Lower lobe of right lung (tissue), 2 donors: ENCODE measurements around the gene KTN1. TPM values are rescaled to one million over a fixed set of nuclear protein-coding genes. Genes with fewer than 3 reads are reported as not detected.

Source experiments
- ATAC-seq, 2 donors: fragments of 200-7000 bp; cut with Tn5 transposase; one replicate each; pipeline ENCODE4 v1.9.1; 2020 to 2022; ENCODE audit warnings: mild to moderate bottlenecking in 2 of 2, moderate library complexity in 2 of 2
- DNase-seq: peaks from one replicate; pipeline ENCODE4 v3.0.0-alpha.2; 2020
- H3K27ac ChIP-seq: fragments of 200-600 bp; one replicate; pipeline ENCODE4 v1.8.0; 2022
- H3K27me3 ChIP-seq: fragments of 200-600 bp; one replicate; pipeline ENCODE4 v1.8.0; 2022; ENCODE audit warnings: low read depth
- H3K36me3 ChIP-seq: fragments of 200-600 bp; one replicate; pipeline ENCODE4 v1.8.0; 2022; ENCODE audit warnings: mild to moderate bottlenecking
- H3K4me1 ChIP-seq: fragments of 200-600 bp; one replicate; pipeline ENCODE4 v1.8.0; 2022
- H3K4me3 ChIP-seq: fragments of 200-600 bp; one replicate; pipeline ENCODE4 v1.8.0; 2022; ENCODE audit warnings: mild to moderate bottlenecking
- H3K9me3 ChIP-seq: fragments of 200-600 bp; one replicate; pipeline ENCODE4 v1.8.0; 2022
- CTCF ChIP-seq: fragments of 200-600 bp; IDR thresholded peaks from one replicate; pipeline ENCODE4 v1.8.0; 2022; ENCODE audit warnings: antibody characterized with exemption, mild to moderate bottlenecking
- intact Hi-C: fragments of 100-400 bp; cut with DNase I; formaldehyde crosslinking; loops from one replicate; pipeline ENCODE4 v1.11.0; 2022
- total RNA-seq: library from RNA; stranded (reverse); fragmentation: NEBNext Ultra II Directional; extraction: Animal tissue kit (Norgen Biotek cat#: 25700); gene quantifications from one replicate; pipeline ENCODE4 v1.2.1, GENCODE V29; 2021
- donor health status: DM: no; HTN: yes; CAD: no; lungs with severe emphysema.

KTN1 gene
- total RNA-seq, 1 donor from 2014 or later = 164 TPM

- intact Hi-C loops = no loop called here
- Histone ChIP-seq H3K4me3 (no peak overlapping the region), H3K27ac (no peak overlapping the region), H3K4me1 (no peaks in the 10 kb centered on the region), H3K27me3 (no peaks in the 10 kb centered on the region), H3K36me3 (peaks cover 42% of the 10 kb centered on the region), H3K9me3 (no peaks in the 10 kb centered on the region)
- ATAC-seq (no peak), DNase-seq (no peak)
- TF ChIP-seq CTCF = no peak
Observed at GRCh38 chr14:55686713-55687112, 106.7 kb downstream of the KTN1 start.

- no peaks in the 10 kb centered on the region for H3K27me3 ChIP-seq
- no peak overlapping the region for H3K4me3 ChIP-seq
- no peaks in the 10 kb centered on the region for H3K9me3 ChIP-seq
- no peak for TF ChIP-seq CTCF
- peaks cover 23% of the 10 kb centered on the region for H3K36me3 ChIP-seq
- no peak overlapping the region for H3K27ac ChIP-seq
- intact Hi-C loops = no loop called here
- ATAC-seq (no peak), DNase-seq (no peak)
- no peaks in the 10 kb centered on the region for H3K4me1 ChIP-seq
Observed at GRCh38 chr14:55688566-55688965, 108.6 kb downstream of the KTN1 start.

GRCh38 chr14:55689981-55690871 lies 110.2 kb downstream of the KTN1 start:
- Histone ChIP-seq H3K27ac (no peak overlapping the region), H3K27me3 (no peaks in the 10 kb centered on the region), H3K4me3 (no peak overlapping the region), H3K4me1 (no peaks in the 10 kb centered on the region), H3K36me3 (peaks cover 8% of the 10 kb centered on the region), H3K9me3 (no peaks in the 10 kb centered on the region)
- DNase-seq = no peak
- intact Hi-C loops = no loop called here
- no peak for TF ChIP-seq CTCF
- ATAC-seq = no peak

- no peaks in the 10 kb centered on the region for H3K4me1 ChIP-seq
- ATAC-seq = no peak
- no peak overlapping the region for H3K27ac ChIP-seq
- H3K27me3 ChIP-seq = no peaks in the 10 kb centered on the region
- TF ChIP-seq CTCF = no peak
- no peak overlapping the region for H3K4me3 ChIP-seq
- no peak for DNase-seq
- H3K9me3 ChIP-seq = no peaks in the 10 kb centered on the region
- no peaks in the 10 kb centered on the region for H3K36me3 ChIP-seq
- intact Hi-C loops = no loop called here
Observed at GRCh38 chr14:55691659-55692058, 111.7 kb downstream of the KTN1 start.

- H3K4me3 ChIP-seq = no peak overlapping the region
- H3K4me1 ChIP-seq = no peaks in the 10 kb centered on the region
- no peak overlapping the region for H3K27ac ChIP-seq
- H3K36me3 ChIP-seq = no peaks in the 10 kb centered on the region
- no peaks in the 10 kb centered on the region for H3K9me3 ChIP-seq
- H3K27me3 ChIP-seq = no peaks in the 10 kb centered on the region
- TF ChIP-seq CTCF = no peak
- DNase-seq = no peak
- intact Hi-C loops = no loop called here
- ATAC-seq = no peak
Observed at GRCh38 chr14:55693904-55694303, 113.9 kb downstream of the KTN1 start.
